ENCODE data around the gene SEMA7A.

SEMA7A gene

DNA sequence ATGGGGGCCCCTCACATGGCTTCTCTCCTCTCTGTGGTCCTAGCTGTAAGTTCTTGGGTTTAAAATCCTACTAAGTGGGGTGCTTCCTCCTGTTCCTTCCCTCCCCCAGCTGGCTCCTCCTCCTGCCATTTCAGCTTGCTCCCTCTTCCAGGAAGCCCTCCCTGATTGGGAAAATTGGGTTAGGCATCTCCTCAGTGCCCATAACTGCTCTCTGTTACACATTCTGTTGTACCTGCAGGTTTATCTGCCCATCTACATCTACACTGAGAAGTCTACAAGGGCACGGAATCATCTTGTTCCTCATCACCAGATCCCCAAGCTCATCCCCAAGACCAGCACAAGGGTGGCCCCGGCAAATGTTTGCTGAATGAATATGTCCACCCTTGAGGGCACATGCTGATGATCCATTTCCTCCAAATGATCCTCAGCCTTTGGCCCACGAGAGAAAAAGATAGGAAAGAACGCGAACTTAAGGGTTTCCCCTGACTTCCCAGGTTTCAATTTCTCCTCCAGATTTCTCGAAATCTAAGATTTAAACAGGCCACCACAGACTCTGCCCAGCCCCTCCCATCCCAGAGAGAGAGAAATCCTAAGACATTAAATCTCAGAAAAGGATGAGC, 3.9 kb downstream of the SEMA7A start:
- DNase-seq, result no peak

DNA sequence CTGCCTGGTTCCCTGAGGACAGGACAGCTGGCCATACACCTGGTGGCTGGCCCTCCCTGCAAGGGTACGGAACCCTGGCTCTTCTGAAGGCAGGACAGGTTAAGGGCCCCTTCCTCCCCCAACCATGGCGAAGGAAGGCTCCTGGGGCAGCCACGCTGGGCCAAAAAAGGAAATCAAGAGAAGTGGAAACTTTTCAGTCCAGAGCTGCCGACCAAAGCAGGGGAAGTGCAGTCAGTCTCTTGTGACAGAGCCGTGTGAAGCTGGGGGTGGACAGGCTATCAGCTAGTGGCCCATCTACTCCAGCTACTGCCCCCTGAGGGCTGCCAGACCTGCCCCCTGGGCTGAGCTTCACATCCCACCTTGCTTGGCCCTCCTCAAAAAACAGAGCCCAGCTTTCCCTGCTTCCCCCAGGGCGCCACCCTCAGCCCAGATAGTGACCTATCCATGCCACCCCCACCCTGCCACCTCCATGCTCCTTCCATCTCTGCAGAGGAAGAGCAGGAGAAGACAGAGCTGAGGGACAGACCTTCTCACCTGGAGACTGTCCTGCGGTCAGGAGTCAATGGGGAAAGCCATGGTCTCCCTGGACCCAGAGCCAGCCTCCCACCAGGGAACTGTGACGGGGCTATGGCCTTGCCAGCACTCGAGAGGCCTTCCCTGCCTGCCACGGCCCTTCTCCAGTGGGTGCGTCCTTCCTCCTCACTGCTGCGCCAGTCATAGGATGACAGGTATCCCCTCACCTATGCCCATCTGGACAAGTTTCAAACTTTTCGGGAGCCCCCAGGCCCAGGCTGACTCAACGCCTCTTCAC, 4.6 kb downstream of the SEMA7A start:
- no peak for DNase-seq

DNA sequence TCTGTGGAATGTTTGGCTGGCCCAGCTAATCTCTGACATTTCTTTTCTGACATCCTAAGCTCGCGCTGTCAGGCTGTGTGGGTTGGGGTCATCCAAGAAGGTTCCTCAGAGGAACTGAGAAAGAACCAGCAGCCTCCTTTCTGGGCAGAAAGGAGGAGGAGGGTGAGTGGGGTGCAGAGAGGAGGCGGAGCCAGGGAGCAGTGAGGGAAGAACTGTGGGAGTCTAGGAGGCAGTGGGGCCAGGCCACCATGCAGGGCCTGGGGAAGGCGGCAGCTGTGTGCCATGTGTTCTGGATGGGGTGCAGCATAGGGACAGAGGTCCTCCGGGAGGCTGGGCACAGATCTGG, 5.3 kb downstream of the SEMA7A start:
- no peak for DNase-seq

DNA sequence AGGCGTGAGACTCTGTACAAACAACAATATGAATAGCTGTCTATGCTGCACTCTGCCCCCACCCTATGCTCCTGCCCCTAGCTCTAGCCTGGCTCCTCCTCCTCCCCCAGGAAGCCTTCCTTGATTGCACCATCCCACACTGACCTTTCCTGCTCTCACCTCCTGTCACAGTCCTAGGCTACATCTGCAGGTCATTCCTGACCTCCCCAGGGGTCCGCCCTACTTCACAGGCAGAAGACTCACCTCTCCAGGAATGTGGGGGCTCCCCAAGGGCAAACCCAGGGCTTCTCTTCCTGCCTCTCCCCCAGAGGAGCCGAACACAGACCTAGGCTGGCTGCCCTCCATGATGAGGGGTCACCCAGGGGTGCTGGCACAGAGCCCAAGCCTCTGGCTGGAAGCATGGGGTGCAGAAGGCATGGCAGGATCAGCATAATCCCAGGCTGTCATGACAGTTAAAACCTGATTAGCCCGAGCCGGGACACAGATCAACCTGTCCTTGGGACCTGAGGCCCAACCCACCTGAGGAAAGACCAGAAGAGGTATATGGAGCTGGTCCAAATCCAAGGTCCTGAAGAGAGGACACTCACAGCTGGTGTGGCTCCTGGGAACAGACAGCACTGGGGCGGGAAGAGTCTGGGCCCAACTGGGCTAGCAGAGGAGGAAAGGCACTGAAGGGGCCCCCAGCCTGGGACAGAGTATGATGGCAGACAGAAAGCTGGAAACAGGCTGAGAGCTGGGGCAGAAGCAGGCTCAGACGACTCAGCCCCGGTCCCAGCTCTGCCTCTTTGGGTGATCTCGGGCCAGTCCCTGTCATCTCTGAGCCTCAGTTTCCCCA, 5.9 kb downstream of the SEMA7A start:
- DNase-seq, result no peak

DNA sequence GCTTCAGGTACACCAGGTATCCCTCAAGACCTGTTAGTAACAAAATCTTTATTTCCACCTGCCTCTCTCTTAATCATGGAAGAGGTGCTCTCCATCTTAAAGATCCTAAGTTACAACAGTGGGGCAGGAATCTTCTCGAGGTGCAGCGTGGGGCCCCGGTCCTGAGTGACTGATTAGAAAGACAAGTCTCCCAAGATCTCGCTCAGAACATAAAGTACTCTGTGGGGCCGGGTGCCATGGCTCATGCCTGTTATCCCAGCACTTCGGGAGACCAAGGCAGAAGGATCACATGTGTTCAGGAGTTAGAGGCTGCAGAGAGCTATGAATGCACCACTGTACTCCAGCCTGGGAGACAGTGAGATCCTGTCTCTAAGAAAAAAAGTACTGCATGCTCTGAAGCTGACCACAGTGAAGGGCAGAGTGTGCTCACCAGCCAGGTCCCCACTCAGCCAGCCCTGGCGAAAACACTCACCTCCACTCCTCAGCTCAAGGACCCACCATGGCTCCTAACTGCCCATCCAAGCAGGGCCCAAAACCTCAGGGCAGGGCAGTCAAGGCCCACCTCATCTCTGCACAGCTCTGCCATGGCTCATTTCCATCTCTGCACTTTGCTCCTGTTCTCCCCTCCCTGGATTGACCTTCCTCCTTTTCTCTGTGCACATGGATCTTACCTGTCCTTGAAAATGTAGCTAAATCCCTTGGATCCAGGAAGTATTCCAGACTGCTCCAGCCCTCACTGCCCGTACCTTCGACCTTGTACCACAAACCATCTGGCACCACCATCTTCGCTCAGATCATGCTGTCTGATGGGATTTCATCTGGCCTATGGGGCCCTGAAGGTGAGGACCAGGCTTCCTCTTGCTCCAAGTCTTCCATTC, 7.1 kb downstream of the SEMA7A start:
- no peak for DNase-seq

DNA sequence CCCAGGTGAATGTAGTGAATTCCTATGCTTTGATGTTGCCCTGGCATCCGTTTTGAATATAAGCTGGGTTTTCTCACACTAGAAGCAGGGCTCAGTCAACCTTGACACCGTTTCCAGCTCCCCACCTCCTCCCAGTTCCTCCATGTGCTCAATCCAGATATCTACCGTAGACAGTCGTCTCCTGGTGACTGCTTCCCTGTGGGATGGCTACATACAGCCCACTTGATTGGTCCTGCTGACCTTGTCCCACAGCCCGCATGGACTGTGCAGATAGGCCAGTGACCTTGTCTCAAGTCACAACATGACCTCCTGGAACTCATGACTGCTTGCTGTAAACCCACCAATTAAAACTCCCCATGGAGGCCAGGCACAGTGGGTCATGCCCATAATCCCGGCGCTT, 8.1 kb downstream of the SEMA7A start:
- DNase-seq, result no peak

DNA sequence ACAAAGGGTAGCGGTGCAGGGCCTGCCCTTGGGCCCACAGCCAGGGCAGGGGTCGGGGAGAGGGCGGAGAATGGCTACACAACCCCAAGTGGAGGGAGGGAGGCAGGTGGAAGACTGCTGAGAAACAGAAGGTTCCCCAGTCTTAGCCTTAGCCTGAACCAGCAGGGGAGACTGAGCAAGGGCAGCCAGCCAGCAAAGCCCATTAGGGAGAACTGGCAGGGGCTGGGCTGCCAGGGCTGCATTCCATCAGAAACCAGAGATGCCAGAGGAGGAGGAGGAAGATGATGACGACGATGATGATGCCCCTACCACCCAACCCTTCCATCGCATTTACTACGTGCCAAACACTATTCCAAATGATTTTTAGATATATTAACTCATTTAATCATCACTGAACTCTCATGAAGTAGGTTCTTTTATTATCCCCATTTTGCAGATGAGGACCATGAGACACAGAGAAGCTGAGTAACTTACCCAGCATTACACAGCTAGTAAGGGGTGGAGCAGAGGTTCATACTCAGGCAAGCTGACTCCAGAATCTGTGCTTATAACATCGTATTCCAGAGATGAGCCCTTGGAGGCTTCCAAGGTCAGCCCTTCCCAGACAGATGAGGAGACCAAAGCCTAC, 8.7 kb downstream of the SEMA7A start:
- no peak for DNase-seq

DNA sequence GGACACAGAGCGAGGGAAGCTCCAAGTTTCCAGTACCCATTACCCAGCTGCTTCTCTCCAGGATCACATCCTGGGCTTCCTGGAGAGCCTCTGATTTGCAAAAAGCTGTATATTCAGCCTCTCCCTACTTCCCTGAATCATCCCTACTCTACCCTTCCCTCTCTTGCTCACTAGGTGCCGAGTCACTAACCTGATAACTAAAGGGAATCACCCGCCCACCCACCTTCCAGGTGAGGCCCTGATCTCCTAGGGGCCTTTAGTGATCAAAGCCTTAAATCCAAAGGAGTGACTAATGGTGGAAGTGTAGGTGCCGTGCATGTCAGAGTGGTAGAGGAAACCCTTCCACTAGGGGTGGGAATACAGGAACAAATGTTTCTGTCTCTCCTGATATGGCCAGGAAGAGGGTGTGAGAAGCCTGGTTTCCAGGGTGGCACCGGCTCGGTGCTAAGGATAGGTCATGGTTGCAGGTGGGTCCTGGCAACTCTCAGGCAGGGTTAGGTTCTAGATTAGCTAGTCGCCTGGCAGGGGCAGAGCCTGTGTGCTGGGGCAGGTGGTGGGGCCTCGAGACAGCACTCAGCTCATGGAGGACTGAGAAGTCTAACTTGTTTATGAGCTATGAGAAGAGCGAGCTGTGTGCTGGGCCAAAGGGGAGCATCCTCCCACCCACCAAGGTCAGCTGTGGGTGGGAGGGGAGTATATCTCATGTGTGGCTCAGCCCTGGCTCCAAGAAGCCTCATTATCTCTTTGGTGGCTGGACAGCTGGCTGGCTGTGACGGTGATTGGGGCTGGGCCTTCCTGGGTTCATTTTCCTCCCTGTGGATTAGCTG, 10.1 kb downstream of the SEMA7A start:
- DNase-seq, result no peak

DNA sequence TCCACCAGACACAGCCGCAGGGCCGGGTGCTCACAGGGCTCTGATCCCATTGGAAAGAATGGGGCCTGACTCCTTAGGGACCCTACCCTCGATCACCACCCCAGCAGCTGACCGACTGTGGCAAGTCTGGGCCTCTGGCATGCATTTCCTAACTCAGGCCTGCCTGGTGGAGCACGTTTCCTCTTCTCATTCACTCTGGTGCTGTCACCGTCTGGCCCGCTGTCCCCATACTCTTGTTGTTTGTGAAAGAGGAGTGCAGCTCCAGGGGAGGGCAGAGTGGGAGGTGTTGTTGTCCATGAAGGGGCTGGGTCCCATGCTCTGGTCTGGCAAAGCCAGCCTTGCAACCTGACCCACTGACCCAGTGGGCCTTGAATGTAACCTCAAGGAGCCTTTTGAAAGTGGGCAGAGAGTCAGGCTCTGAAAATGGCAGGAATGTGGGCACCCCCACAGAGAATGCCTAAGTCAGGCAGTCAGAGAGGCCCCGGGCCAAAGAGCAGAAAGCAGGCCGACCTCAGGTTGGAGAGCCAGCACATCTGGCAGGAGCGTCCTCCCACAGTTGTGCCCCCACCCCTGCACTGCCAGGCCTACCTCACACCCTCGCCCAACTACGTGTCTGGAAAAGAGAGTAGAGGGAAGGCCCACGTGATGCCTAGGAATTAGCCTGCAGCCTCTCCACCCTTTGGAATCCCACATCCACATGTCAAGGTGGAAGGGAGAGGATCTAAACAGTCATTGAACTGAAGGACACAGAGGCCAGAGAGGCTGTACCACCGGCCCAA, 10.9 kb downstream of the SEMA7A start:
- no peak for DNase-seq

DNA sequence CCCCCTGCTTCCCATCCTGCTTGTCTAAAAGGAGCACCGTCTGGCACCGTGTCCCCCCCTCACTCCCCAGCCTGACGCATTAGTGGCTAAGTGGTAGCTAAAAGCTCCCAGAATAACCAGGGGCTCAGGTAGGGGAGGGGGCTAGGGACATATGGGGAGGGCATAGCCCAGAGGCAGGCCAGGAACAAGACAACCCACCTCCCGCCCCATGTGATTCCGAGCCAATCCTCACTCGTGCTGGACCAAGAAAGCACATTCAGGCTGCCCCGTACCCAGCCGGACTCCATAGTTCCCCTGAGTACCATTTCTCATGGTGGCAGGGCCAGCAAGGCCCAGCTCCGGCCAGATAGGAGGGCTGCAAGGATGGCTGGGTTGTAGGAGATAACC, 11.5 kb downstream of the SEMA7A start:
- no peak for DNase-seq

DNA sequence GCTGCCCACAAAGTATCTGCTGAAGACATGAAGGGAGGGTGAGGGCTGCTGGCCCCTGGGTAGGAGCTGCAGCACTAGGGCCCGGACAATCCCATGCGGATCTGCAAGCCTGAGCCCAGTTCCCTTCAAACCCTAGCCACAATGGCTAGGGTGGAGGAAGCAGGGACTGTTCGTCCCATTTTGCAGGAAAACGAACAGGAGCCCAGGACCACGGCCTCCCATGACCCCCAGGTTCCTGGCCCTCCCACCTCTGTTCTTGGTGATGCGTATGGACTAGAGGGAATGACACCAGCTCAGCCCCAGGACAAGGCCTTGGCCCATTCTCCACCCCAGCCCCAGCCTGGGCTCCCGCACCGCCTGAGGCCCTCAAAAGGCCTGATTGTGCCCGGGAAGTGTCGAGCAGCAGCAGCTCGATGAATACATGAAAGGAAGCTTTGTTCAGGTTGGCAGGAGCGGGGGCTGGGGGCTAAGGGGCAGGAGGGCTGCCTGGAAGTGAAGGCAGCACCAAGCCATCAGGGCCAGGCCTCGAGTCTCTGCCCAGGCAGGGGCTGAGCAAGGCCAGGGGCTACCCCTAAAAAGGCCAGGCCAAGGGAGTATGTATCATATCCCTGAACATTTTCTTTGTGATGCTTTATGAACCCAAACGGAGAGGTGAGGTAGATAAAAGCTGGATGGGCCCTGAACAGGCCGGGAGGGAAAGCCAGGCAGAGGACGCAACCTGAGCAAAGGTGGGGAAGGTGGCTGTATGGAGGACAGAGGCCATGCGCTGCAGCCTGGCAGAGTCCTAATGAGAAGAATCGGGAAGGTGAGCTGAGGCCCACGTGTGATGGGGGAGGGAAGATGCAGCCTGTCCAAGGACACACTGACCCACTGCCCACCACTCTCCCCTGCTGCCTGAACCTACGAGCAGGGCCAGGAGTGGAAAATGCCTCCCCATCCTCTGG, 12.2 kb downstream of the SEMA7A start:
- DNase-seq, result no peak

DNA sequence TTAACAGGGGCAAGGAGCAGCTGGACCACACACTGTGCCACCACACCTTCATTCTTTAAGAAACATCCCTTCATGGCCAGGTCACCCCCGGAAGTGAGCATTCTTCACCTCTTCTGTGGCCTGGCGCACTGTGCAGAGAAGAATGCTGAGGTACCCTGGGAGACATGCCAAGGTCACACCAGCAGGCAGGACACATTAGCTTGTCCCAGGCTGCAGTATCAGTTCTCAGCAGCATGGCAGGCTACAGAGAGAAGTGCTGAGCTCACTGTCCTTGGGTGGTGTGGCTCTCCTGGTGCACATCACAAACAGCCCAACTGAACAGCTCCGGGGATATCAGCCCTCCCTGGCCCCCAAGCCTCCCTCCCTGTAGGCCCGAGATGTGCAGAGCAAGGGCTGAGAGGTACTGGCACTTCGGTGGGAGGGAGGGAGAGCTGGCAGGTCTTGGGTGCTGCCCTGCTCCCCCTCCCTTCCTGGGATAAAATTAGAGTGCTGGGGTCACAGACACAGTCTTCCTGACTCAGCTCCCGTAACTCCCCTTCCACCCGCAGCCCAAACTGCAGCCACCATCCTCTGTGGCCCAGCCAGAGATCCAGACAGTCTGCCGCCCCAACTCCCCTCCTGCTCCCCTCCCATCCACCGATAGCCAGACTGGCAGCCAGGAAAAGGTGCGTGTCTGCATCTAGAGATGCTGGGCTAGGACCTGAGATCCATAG, 13.4 kb downstream of the SEMA7A start:
- DNase-seq, result no peak

DNA sequence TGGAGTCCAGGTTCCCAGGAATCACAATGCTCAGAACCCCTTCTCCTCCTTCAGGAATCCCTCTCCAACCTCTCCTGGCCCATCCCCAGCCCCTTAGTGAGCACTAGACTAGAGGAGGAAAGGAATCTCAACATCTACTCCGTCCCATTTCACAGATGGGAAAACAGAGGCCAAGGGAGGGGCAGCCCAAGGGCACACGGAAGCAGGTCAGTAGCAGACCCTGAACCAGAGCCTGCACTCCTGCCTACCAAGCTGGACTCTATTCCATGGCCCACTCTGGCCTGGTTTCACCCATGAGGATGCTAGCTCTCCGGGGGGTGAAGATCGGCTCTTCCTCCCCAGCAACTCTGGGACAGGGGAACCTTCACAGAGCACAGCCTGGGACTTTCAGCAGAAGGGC, 14.3 kb downstream of the SEMA7A start:
- DNase-seq, result no peak

DNA sequence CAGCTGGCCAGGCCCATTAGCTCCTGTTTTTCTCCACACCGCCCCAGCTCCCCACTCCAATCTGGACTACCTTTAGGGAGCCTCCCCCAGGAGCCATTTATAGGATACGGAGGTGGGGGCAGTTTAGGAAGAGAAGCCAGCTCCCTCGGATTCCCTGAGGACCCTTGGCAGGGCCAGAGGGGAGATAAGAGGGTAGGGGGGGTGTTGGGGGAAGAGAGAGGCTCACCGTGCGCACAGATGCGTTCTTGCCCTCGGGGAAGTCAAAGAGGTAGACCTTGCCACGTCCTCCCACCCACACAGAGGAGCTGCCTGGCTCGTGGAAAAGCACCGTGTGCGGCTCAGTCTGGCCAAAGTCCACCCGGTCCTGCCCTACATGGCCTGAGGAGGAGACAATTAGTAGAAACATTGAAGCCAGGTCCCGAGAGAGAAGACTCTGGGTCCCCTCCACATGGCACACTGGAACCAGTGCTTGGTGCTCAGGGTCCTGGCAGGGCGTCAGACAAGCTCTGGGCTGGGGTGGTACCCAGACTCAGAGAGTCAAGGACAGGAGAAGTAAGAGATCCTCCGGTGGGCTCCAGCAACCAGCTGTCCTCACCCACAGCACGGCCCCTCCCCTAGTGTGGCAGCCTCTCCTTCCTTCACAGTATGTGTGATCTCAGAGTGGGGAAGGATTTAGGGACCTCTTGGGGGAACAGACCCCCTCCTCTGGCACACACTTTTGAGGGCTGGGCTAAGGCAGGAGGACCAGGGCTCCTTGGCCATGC, 15.0 kb downstream of the SEMA7A start:
- DNase-seq, result no peak

DNA sequence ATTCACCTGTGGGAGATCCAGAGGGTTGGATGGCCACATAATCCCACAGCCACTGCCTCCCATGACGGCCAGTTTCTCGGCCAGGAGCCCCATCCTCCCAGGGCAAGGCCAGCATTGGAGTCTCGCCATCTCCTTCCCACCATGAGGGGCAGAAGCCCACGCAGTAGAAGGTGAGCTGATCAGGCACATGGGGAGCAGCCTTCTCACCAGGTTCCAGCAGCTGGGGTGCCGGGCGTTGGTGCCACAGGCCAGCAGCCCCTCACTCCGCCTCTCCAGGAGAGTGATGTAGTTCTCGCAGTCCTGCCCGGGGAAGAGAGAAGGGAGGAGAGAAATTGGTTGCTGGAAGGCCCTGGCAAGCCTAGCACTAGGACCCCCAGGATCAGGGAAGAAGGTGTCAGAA, 16.1 kb downstream of the SEMA7A start:
- DNase-seq, result no peak

DNA sequence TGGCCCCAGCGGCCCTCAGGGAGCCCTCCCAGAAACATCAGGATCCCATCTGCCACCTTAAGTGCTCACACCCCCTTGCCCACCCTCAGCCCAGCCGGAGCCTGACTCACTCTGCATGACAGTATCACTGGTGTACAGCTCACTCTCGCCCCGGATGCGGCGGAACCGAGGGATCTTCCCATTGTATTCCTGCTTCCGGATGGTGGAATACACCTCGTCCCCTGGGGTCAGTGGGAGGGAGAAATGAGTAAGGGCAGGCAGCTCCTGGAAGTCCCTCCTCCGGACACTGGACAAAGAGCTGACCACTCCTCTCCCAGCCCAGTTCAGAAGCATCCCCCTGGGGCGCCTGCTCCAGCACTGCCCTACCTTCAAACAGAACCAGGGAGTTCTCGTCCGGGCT, 16.5 kb downstream of the SEMA7A start:
- DNase-seq, result no peak

DNA sequence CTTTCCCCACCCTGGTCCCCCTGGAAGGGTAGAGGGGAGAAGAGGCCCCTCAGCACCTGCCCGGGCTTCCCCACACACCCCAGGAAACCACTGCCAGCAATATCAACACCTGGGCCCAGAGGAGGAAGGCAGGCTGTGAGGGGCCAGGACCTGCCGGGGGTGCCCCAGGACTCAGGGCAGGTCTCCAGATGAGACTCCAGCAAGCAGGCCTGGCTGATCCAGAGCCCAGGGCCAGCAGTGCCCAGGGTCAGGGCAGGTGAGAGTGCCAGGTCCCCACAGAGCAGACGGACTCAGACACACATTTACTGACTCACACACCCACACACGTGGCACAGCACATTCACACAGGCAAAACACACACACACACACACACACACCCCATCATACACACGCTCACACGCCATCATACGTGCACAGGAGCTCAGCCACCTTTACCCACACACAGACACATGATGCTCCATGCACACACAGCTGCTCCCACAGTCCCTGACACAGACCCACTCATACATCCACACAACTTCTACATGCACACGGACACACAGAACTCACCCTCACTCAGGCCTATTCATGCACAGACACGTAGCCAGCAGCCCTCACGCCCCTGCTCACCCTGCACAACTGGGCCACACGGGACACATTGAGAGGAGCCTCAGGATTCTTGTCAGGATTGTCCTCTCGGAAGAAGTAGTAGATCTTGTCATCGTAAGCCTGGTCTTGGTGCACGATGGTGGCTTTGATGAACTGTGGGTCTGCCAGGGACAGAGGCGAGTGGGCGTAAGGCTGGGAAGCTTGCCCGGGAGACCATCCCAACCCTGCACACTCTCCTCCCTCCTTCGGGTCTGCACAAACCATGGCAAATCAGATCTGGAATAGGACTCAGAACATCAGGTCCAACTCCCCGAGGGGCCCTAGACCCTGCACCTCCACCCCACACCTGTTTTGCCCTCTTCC, 17.5 kb downstream of the SEMA7A start:
- no peak for DNase-seq

Data from NCI-H2227 treated with DMSO at 0.1 percent for 48 hours (cell line).